BJ (cell line): Measurements from ENCODE around the gene UCP2. TPM values are rescaled to one million over a fixed set of nuclear protein-coding genes. Genes with fewer than 3 reads are reported as not detected.

Source experiments
- CTCF ChIA-PET: fragments of 350-600 bp; formaldehyde crosslinking; extraction: SDS; loops from one replicate; lab custom pipeline; 2021; ENCODE audit warnings: antibody characterized with exemption, inconsistent platforms; lab: Yijun Ruan, JAX
- POLR2A ChIA-PET: fragments of 300-600 bp; sonication (Branson Sonifier 250); formaldehyde crosslinking; extraction: SDS; loops from one replicate; lab custom pipeline; 2021; ENCODE audit warnings: antibody characterized with exemption; lab: Charles Lee
- DNase-seq: peaks from one replicate; pipeline ENCODE4 v3.0.0-alpha.2; 2011; ENCODE audit warnings: low read depth
- H3K27me3 ChIP-seq: 2 replicates; pipeline ENCODE4 v1.6.0; 2011; ENCODE audit warnings: low read length; ENCODE audit not compliant: control insufficient read depth, insufficient read depth
- H3K36me3 ChIP-seq: 2 replicates; pipeline ENCODE4 v1.5.1; 2011; ENCODE audit warnings: low read length; ENCODE audit not compliant: control insufficient read depth, insufficient read depth
- H3K4me3 ChIP-seq: 2 replicates; pipeline ENCODE4 v1.5.1; 2011; ENCODE audit warnings: low read depth, mild to moderate bottlenecking, control low read depth, low read length
- CTCF ChIP-seq: IDR thresholded peaks from 2 replicates; pipeline ENCODE4 v1.5.1; 2011; ENCODE audit warnings: low read depth, mild to moderate bottlenecking, control low read depth, inconsistent platforms, low read length, moderate library complexity; ENCODE audit not compliant: insufficient read depth
- polyA plus RNA-seq: library from polyadenylated mRNA; depleted of rRNA; stranded (reverse); fragments of >200 nt; gene quantifications from 2 replicates; pipeline ENCODE4 v1.2.3, GENCODE V29; 2011

The UCP2 gene
- polyA plus RNA-seq, 1 experiment: 26.6 TPM

GRCh38 chr11:74009675-74010305 lies 27.1 kb upstream of the UCP2 start:
- H3K27me3 ChIP-seq: no peaks in the 10 kb centered on the region
- no peak for DNase-seq
- peaks cover 13% of the 10 kb centered on the region for H3K36me3 ChIP-seq
- no peak for TF ChIP-seq CTCF
- H3K4me3 ChIP-seq: no peak overlapping the region
- POLR2A ChIA-PET: no interaction called here
- CTCF ChIA-PET: no interaction called here

GRCh38 chr11:74009230-74009547 lies 26.5 kb upstream of the UCP2 start:
- no peak for DNase-seq
- CTCF ChIA-PET: interaction anchor here (1.4 kb wide), 1 partner anchor 45 kb away, joined by 3 read pairs; no protein-coding TSS in a partner anchor
- Histone ChIP-seq H3K36me3 (peaks cover 11% of the 10 kb centered on the region), H3K27me3 (no peaks in the 10 kb centered on the region), H3K4me3 (no peak overlapping the region)
- POLR2A ChIA-PET: no interaction called here
- no peak for TF ChIP-seq CTCF

GRCh38 chr11:74008373-74009229 lies 26.0 kb upstream of the UCP2 start, which contains the start of gene UCP3:
Gene UCP3 (minus strand): TSS chr11:74009085. CDS start chr11:74007042, 2,043 bp downstream.
- TF ChIP-seq CTCF: no peak
- no peak for DNase-seq
- Histone ChIP-seq H3K27me3 (no peaks in the 10 kb centered on the region), H3K4me3 (no peak within 1 kb of the TSS), H3K36me3 (peaks cover 10% of the 10 kb centered on the region)
- POLR2A ChIA-PET: interaction anchor here (0.5 kb wide), 1 partner anchor 484 kb away, joined by 15 read pairs; no protein-coding TSS in a partner anchor
- CTCF ChIA-PET: interaction anchor here (1.4 kb wide), 1 partner anchor 45 kb away, joined by 3 read pairs; no protein-coding TSS in a partner anchor

- no peaks in the 10 kb centered on the region for H3K27me3 ChIP-seq
- no peak overlapping the region for H3K4me3 ChIP-seq
- ChIA-PET CTCF (interaction anchor here (1.4 kb wide), 1 partner anchor 44 kb away, joined by 3 read pairs; no protein-coding TSS in a partner anchor), POLR2A (interaction anchor here (0.5 kb wide), 1 partner anchor 485 kb away, joined by 15 read pairs; no protein-coding TSS in a partner anchor)
- no peak for DNase-seq
- H3K36me3 ChIP-seq: peaks cover 8% of the 10 kb centered on the region
- TF ChIP-seq CTCF: no peak
Observed at GRCh38 chr11:74007691-74008372, 25.2 kb upstream of the UCP2 start.
